Fibroblast of lung (primary cell): ENCODE results near the gene TLCD2. TPM values are rescaled to one million over a fixed set of nuclear protein-coding genes. Genes with fewer than 3 reads are reported as not detected.

Experiments
- DNase-seq, 2 donors: peaks; one replicate each; pipeline versions ENCODE4 v3.0.0 to v3.0.0-alpha.2; 2010; ENCODE audit warnings: low read depth in 2 of 2
- H2AFZ ChIP-seq: 2 replicates; pipeline ENCODE4 v1.5.1; 2012; ENCODE audit warnings: low read length, control low read depth, inconsistent platforms
- H3K27ac ChIP-seq: 2 replicates; pipeline ENCODE4 v1.5.1; 2011; ENCODE audit warnings: low read length, control low read depth; ENCODE audit not compliant: insufficient read depth
- H3K27me3 ChIP-seq: 2 replicates; pipeline ENCODE4 v1.5.1; 2011; ENCODE audit warnings: mild to moderate bottlenecking, low read length; ENCODE audit not compliant: control insufficient read depth, insufficient read depth
- H3K36me3 ChIP-seq: 2 replicates; pipeline ENCODE4 v1.5.1; 2011; ENCODE audit warnings: low read length; ENCODE audit not compliant: control insufficient read depth, insufficient read depth
- H3K4me1 ChIP-seq: 2 replicates; pipeline ENCODE4 v1.5.1; 2011; ENCODE audit warnings: low read length; ENCODE audit not compliant: control insufficient read depth, insufficient read depth; ENCODE audit errors: extremely low read depth
- H3K4me2 ChIP-seq: 2 replicates; pipeline ENCODE4 v1.5.1; 2011; ENCODE audit warnings: low read length, control low read depth; ENCODE audit not compliant: insufficient read depth; ENCODE audit errors: extremely low read depth
- H3K4me3 ChIP-seq, 4 experiments: fragments of 200-600 bp in 1 of 4; sonication (generic) in 1 of 4; replicated peaks in 1 of 4; 2 replicates each; pipeline ENCODE4 v1.5.1; 2011 to 2016; ENCODE audit warnings: low read length in 4 of 4, low read depth in 3 of 4, mild to moderate bottlenecking in 3 of 4, control low read depth in 2 of 4, inconsistent platforms in 1 of 4, mixed read lengths in 1 of 4; ENCODE audit not compliant: insufficient read depth in 1 of 4; ENCODE audit errors: control extremely low read depth in 1 of 4
- H3K79me2 ChIP-seq: 2 replicates; pipeline ENCODE4 v1.5.1; 2012; ENCODE audit warnings: mild to moderate bottlenecking, low read length, inconsistent platforms; ENCODE audit not compliant: control insufficient read depth, insufficient read depth
- H3K9ac ChIP-seq: 2 replicates; pipeline ENCODE4 v1.5.1; 2011; ENCODE audit warnings: mild to moderate bottlenecking, low read length, control low read depth; ENCODE audit not compliant: insufficient read depth
- H3K9me3 ChIP-seq: 2 replicates; pipeline ENCODE4 v1.5.1; 2012; ENCODE audit warnings: low read depth, low read length; ENCODE audit not compliant: control insufficient read depth, insufficient read depth
- H4K20me1 ChIP-seq: 2 replicates; pipeline ENCODE4 v1.5.1; 2011; ENCODE audit warnings: low read length; ENCODE audit not compliant: control insufficient read depth, insufficient read depth; ENCODE audit errors: extremely low read depth
- CTCF ChIP-seq, 2 donors: IDR thresholded peaks in 1 of 2; conservative IDR thresholded peaks in 1 of 2; 1 replicate in 1 of 2; 2 replicates in 1 of 2; pipeline ENCODE4 v1.5.1; 2011 to 2012; ENCODE audit warnings: low read length in 2 of 2, control low read depth in 1 of 2, inconsistent platforms in 1 of 2, low read depth in 1 of 2, mild to moderate bottlenecking in 1 of 2
- EZH2 ChIP-seq: IDR thresholded peaks from 2 replicates; pipeline ENCODE4 v1.5.1; 2012; ENCODE audit warnings: low read length, control low read depth, mild to moderate bottlenecking; ENCODE audit errors: missing control alignments
- polyA plus RNA-seq, 2 donors: library from polyadenylated mRNA; depleted of rRNA in 1 of 2; stranded (reverse) in 1 of 2; unstranded in 1 of 2; fragments of >200 nt; gene quantifications; 2 replicates each; pipeline ENCODE4 v1.2.1, GENCODE V29; 2011 to 2012; ENCODE audit warnings: missing spikeins in 1 of 2
- total RNA-seq: library from RNA; depleted of rRNA; stranded (reverse); fragments of >200 nt; gene quantifications from 2 replicates; pipeline ENCODE4 v1.2.1, GENCODE V29; 2014

Gene TLCD2
- total and polyA plus RNA-seq, 2 donors (not counting 1 experiment from before 2014, with no cell fraction given) = 7.1 to 9.7 TPM

- H3K9me3 ChIP-seq = no peaks in the 10 kb centered on the region
- no peaks in the 10 kb centered on the region for H4K20me1 ChIP-seq
- H3K4me2 ChIP-seq = no peak overlapping the region
- H3K36me3 ChIP-seq = peaks cover 21% of the 10 kb centered on the region
- H3K9ac ChIP-seq = no peak overlapping the region
- H2AFZ ChIP-seq = no peak overlapping the region
- TF ChIP-seq EZH2 (no peak), CTCF (conservative IDR thresholded peaks at IDR 0.05 in 1 of 2, IDR thresholded peaks at IDR 0.05 in 1 of 2; ENCODE audit: low read depth in 1 of 2, low read length in 2 of 2) (no peak)
- H3K27me3 ChIP-seq = no peaks in the 10 kb centered on the region
- no peak overlapping the region for H3K27ac ChIP-seq
- peaks cover 10% of the 10 kb centered on the region for H3K4me1 ChIP-seq
- DNase-seq = no peak
- H3K4me3 ChIP-seq = no peak overlapping the region
- no peaks in the 10 kb centered on the region for H3K79me2 ChIP-seq
Observed at GRCh38 chr17:1732241-1732832, 22.2 kb upstream of the TLCD2 start.

GRCh38 chr17:1731194-1731506 lies 21.0 kb upstream of the TLCD2 start:
- H3K27ac ChIP-seq = peak overlapping the region; percentile 89
- H3K9me3 ChIP-seq = no peaks in the 10 kb centered on the region
- H3K79me2 ChIP-seq = no peaks in the 10 kb centered on the region
- no peak overlapping the region for H3K4me3 ChIP-seq
- H4K20me1 ChIP-seq = no peaks in the 10 kb centered on the region
- TF ChIP-seq EZH2 = no peak
- no peak for TF ChIP-seq CTCF (conservative IDR thresholded peaks at IDR 0.05 in 1 of 2, IDR thresholded peaks at IDR 0.05 in 1 of 2; ENCODE audit: low read depth in 1 of 2, low read length in 2 of 2)
- no peak for DNase-seq
- H3K36me3 ChIP-seq = peaks cover 26% of the 10 kb centered on the region
- no peaks in the 10 kb centered on the region for H3K27me3 ChIP-seq
- peaks cover 10% of the 10 kb centered on the region for H3K4me1 ChIP-seq
- no peak overlapping the region for H2AFZ ChIP-seq
- no peak overlapping the region for H3K9ac ChIP-seq
- no peak overlapping the region for H3K4me2 ChIP-seq

GRCh38 chr17:1730326-1731193 lies 20.4 kb upstream of the TLCD2 start:
- peak overlapping the region; percentile 59 for H3K4me2 ChIP-seq
- peaks cover 26% of the 10 kb centered on the region for H3K36me3 ChIP-seq
- TF ChIP-seq CTCF (conservative IDR thresholded peaks at IDR 0.05 in 1 of 2, IDR thresholded peaks at IDR 0.05 in 1 of 2; ENCODE audit: low read depth in 1 of 2, low read length in 2 of 2) = no peak
- no peak for TF ChIP-seq EZH2
- no peaks in the 10 kb centered on the region for H4K20me1 ChIP-seq
- peak; percentile 70 to 94 for DNase-seq
- peak overlapping the region; percentile 89 for H3K27ac ChIP-seq
- H3K27me3 ChIP-seq = no peaks in the 10 kb centered on the region
- H2AFZ ChIP-seq = no peak overlapping the region
- no peaks in the 10 kb centered on the region for H3K9me3 ChIP-seq
- H3K4me3 ChIP-seq = peak overlapping the region in 1 of 4 experiments; percentile 33
- H3K79me2 ChIP-seq = no peaks in the 10 kb centered on the region
- H3K9ac ChIP-seq = peak overlapping the region; percentile 70
- H3K4me1 ChIP-seq = peaks cover 10% of the 10 kb centered on the region
